Activated CD4-positive, CD25-positive, alpha-beta regulatory T cell treated with anti-CD3 and anti-CD28 coated beads, Interleukin-2, amount 50 U/mL, for 16 hours (primary cell): ENCODE results near the gene ENKD1.
A peak's percentile ranks its signal among the peaks of the same experiment; 100 is the strongest.

ENCODE experiments used
- DNase-seq: peaks from one replicate; pipeline ENCODE4 v3.0.0-alpha.2; 2020; ENCODE audit warnings: low read depth, low spot score

Gene ENKD1

GRCh38 chr16:67679935-67680897, 13.7 kb upstream of the ENKD1 start:
- DNase-seq, result no peak

- no peak for DNase-seq
These were observed 11.9 kb upstream of the ENKD1 start for GRCh38 chr16:67678354-67679023.

- DNase-seq, result no peak
These were observed 11.2 kb upstream of the ENKD1 start for GRCh38 chr16:67677712-67678111.

DNA sequence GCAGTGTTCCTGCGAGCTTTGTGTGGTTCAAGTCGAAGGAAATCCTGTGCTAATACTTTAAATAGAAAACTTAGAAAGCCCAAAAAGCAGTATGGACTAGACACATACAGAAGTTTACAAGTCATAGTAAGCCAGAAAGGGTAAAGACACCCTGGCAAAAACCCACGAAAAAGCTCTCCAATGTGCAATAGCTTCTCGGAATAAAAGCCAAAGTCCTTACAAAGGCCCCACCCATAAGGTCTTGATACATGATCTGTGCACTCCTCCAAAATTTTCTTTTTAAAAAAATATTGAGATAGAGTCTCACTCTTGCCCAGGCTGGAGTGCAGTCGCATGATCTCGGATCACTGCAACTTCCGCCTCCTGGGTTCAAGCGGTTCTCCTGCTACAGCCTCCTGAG, 10.4 kb upstream of the ENKD1 start:
- DNase-seq, result no peak

DNA sequence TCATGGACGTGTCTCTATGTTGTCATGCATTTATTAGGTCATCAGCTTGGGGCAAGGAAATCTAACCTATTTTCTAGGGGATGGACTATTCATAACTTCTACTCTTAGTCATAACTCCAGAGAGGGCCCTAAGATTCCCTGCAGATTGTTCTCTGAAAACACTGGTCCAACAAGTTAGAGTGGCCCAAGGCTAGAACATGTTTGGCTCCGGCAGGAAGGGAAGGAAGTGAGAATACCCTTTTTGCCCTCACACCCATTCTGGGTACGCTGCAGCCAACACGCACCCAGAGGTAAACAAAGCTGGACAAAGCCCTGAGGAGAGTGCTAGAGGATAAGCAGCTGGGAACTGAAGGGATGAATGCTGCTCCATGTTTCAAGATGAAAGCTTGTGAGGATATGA, 10.0 kb upstream of the ENKD1 start:
- DNase-seq, result no peak

- no peak for DNase-seq
These were observed 9.4 kb upstream of the ENKD1 start for GRCh38 chr16:67675999-67676398.

GRCh38 chr16:67675579-67675935, 9.0 kb upstream of the ENKD1 start:
- DNase-seq, result no peak

DNA sequence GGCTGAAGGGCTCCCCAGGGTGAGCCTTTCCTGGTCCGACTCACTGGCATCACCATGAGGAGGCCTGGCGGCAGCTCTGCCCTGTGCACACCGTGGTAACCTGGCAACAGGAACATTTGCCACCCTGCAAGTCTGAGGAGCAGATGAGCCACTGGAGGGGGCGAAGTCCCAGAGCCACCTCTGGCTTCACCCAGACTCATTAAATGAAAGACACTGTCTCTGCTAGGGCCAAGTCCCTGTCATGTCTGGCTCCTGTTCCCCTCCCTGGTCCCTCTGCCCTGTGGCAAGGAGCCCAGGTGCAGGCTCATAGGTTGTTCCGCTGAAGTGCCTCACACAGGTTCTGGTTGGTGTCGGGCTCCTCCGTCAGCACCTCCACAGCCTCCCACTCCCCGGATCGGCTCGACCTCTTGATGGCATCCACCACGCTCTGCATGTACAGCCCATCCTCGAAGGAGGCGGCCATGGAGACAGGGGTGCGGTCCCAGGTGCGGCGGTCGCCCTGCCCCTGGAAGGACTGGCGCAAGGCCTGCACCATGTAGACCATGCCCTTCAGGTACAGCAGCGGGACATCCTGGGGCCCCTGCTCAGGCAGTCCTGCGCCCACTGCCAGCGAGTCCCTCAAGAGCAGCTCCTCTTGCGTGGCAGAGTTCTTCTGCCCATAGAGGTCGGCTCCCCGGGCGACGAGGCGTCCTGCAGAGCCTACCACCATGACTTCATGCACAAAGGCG, 8.5 kb upstream of the ENKD1 start:
- DNase-seq, result no peak

- DNase-seq, result no peak
These were observed 7.4 kb upstream of the ENKD1 start for GRCh38 chr16:67673712-67674580.

DNA sequence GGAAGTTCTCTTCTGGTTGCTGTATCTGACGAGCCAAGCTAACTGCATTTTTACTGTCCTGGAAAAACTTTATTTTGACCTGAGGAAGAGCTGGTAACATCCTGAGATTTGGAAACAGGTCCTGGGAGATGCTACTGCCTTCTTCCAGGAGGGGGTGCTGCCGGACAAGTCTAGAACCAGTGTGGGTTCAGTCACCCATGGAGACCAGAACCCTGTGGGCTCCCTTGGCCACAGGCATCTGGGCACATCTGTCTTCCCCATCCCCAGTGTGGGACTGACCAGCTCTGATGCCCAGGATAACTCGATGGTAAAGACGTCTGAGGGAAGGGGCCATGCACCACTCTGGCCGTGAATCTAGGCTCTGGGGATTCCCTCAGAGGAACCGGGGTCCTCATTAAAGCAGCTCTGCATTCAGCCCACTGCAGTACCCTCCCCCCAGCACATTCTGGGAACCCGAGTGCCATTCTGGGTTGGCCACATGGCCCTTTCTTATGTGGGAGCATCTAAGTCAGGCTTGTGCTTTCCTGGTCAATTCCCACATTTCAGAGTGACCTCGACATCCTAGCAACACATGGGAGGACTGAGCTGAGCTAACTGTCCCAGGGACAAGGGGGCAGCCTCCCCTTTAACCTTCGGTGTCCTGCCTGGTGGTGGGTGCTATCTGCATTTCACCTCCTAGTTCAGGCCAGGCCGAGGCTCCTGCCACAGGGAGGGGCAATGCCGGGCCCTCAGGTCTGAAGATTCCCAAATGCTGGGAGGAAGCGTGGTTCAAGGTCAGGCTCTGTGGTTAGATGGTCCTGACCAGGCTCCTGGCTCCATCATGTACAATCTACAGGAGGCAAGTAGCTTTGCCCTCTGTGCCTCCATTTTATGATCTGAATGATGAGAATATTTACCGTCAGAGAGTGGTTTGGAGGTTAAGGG, 6.5 kb upstream of the ENKD1 start:
- no peak for DNase-seq

DNA sequence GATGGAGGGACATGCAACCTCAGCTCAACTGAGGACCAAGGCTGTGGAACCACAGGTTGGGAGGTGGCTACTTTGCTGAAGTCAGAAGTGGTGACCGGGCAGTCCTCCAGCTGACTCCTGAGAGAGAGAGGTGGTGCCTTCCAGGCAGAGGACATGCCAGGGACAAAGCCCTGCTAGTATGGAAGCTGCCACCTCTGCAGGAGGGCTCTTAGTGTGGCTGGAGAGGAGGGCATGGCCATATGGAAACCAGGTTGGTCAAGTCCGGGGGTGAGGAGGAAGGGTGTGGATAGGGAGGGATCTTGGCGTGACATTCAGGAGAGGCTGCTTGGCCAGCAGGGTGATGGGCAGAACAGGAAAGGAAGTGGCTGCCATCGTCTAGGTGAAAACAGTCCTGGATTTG, 5.8 kb upstream of the ENKD1 start:
- no peak for DNase-seq

GRCh38 chr16:67669499-67670101, 3.0 kb upstream of the ENKD1 start:
- no peak for DNase-seq

- DNase-seq, result no peak
These were observed 2.1 kb upstream of the ENKD1 start for GRCh38 chr16:67668495-67669157.

DNA sequence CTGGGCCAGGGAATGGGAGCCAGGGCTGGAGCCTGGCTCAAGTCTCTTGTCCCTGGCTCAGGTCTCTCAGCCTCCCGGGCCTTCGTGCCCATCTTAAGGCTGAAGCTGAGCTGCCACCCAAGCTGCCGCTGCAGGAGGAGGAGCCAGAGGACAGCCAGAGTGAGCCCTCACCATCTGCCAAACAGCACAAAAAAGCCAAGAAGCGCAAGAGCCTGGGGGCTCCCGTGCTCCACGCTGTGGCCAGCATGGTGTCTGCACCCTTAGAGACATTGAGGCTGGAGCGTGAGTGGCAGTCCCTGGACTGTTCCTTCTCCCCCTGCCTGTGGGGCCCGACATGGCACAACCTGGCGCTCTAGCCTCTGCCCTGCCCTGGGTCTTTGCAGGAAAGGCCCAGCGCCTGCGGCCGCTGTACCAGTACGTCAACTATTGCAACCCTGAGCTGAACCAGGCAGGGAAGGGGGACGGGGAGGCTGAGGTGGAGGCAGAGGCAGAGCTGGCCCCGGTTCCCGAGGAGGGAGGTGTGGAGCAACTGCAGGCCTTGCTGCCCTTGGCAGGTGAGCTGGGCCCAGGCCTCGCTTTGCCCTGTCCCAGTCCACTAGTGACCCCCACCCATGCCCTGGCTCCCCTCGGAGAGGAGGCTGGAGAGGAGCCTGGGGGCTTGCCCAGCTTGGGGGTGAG, 1.4 kb upstream of the ENKD1 start:
- DNase-seq, result peak; percentile 63

GRCh38 chr16:67667453-67667816, 885 bp upstream of the ENKD1 start:
- DNase-seq, result no peak

DNA sequence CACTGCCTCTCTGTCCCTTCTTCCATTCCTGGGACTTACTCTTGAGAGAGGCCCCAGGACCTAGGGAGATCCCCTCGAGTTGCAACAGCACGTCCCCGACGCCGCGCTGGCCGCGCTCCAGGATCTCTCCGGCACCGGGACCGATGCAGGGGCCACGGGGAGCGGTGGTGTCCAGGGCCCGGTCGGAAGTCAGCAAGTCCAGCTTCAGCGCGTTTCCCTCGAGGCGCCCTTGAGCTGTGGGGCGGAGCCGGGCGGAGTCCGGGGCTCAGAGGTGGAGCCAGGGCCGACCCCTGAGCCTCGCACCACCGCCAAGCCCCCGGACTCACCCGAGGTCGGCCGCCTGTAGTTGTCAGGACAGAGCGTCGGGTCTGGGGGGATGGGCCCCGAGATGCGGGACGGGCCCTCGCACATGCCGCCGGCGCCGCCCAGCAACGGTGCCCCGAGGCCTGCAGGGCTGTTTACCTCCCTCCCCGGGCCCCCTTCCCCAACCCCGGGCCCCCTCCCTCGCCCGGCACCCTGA, 458 bp downstream of the ENKD1 start:
- no peak for DNase-seq

DNA sequence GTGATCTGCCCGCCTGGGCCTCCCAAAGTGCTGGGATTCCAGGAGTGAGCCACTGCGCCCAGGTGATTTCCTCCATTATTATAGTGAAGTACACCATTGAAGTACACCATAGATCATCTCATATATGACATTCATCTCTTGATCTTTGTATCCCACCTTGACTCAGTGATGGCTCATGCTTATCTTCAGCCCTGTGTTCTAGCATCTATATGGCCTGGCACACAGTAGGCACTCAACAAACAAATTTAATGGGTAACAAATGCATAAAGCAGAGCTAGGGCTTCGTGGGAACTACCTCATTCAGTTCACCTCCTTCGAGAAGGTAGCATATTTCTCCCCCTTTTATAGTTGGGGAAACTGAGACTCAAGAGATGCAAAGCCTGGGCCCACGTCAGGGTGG, 952 bp downstream of the ENKD1 start:
- no peak for DNase-seq

DNA sequence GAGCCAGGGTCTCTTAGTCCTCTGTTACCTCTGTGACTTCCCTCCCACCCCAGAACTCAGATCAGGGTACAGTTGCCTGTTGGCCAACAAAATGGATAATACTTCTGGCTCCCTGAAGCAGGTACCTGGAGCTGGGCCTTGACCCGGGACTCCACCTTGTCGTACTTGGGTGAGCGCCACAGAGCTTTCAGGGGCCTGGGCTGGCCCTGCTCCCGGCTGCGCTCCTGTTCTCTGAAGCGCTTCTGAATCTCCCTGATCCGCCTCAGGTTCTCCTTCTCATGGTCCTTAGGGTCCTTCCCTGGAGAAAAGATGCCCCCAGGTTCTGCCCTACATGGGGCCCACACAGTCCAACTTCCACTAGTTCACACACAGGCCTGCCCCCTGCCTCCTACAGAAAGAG, 1.7 kb downstream of the ENKD1 start:
- no peak for DNase-seq

DNA sequence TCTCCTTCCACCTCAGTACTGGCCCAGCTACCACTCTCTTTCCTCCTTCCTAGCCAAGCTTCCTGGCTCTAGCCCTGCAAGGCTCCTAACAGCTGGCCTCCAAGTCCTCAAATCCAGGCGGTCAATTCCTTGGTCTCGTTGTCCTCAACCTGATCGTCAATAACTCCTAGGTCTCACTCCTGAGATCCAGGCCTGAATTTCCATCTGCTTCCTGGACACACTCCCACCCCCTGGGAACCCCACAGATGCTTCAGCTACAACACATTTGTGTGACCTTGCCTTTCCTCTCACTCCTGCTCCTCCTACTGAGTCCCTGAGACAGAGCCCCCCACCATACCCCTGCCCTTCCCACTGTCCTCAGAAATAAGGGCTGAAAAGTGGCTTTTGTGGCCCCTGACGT, 2.3 kb downstream of the ENKD1 start:
- DNase-seq, result no peak
